Cerebellar cortex (tissue), 1 donor: ENCODE data around the gene KCNH8.
"Not testable (repeated sequence)": the region's sequence is repeated elsewhere in the genome, so short reads cannot be mapped to it uniquely, and the experiment has no call there.

Source experiments
- DNase-seq: peaks from one replicate; pipeline ENCODE4 v3.0.0-alpha.2; 2015; ENCODE audit warnings: low spot score

The KCNH8 gene

GRCh38 chr3:19173945-19174344, 25.6 kb downstream of the KCNH8 start:
- DNase-seq, result no peak

GRCh38 chr3:19183584-19183983, 35.3 kb downstream of the KCNH8 start:
- no peak for DNase-seq

GRCh38 chr3:19190126-19190525, 41.8 kb downstream of the KCNH8 start:
- no peak for DNase-seq

DNA sequence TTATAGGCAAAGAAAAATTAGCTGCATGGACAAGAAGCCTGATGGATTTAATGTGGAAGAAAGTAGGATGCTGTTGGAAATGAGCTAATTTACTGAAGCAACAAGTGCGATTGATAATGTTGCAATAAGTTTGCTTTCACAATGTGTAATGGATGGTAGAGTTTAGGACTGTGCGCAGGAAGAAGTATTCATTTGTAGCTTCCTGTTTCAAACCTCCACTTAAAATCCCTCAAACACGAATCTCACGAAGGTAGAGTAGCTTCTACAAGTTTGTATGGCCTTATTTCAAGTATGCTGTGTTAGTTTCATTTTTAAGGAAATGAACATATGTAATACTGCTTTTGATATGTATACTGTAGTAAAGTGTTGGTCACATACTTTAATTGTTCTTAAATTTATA, 42.3 kb downstream of the KCNH8 start:
- no peak for DNase-seq

DNA sequence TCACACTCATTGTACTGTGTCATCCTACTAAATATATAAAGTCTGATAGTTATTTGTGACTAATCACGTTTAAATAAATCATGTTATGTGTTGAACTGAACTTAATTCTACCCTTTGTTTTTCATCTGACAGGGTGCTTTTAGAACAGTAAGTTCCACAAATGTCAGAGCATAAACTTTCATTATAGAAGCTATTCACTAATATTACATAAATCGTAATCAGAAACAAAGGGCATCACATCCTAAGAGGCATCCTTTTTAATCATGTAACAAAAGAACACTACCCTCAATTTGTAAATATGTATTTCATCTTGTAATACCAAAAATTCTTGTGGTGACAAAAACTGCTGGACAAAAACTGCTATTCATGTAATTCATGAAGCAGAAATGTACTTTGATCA, 50.8 kb downstream of the KCNH8 start:
- no peak for DNase-seq

- no peak for DNase-seq
These were observed 54.0 kb downstream of the KCNH8 start for GRCh38 chr3:19202303-19202702.

- no peak for DNase-seq
These were observed 54.4 kb downstream of the KCNH8 start for GRCh38 chr3:19202754-19203153.

DNA sequence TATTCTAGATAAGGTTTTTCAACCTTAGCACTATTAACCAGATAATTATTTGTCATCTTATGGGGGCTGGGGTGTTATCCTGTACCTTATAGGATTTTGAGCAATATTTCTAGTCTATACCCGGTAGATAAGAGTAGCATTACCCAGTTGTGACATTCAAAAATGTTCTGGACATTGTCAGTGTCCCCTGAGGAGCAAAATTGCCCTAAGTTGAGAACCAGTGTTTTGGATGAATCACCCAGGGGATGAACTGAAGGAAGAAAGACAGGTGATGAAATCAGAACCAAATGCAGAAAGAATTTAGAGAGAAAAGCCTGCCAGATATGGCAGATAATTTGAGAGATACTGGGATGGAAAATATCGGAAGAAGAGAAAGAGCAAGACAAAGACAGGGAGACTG, 58.2 kb downstream of the KCNH8 start:
- DNase-seq, result no peak

DNA sequence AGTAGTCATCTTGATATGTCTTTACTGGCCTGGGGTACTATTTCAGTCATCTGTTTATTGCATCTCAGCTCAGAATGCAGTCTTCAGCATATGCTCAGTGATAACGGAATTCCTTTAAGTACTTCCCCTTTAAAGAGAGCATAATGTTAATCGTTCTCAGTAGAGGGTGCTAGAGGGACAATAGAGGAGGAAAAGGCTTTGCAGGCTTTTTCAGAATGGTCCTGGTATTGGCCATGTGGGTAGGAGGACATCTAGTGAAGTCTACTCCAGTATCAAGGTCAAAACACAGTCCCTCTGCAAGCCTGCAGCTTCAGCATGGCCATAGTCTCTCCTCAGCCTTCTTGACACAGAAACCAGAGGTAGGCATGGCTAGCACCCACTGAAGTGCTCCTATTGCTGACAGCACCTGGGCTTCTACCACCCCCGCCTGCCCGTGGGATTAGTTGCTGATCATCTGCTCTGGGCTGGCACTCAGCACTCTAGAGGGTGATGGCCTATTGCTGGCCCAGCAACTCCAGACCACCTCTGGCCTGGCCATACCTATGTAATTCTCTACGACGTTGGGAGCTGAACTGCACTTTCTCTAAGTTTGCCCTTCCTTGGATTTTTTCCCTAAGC, 65.4 kb downstream of the KCNH8 start:
- no peak for DNase-seq

GRCh38 chr3:19215427-19215826, 67.1 kb downstream of the KCNH8 start:
- no peak for DNase-seq

DNA sequence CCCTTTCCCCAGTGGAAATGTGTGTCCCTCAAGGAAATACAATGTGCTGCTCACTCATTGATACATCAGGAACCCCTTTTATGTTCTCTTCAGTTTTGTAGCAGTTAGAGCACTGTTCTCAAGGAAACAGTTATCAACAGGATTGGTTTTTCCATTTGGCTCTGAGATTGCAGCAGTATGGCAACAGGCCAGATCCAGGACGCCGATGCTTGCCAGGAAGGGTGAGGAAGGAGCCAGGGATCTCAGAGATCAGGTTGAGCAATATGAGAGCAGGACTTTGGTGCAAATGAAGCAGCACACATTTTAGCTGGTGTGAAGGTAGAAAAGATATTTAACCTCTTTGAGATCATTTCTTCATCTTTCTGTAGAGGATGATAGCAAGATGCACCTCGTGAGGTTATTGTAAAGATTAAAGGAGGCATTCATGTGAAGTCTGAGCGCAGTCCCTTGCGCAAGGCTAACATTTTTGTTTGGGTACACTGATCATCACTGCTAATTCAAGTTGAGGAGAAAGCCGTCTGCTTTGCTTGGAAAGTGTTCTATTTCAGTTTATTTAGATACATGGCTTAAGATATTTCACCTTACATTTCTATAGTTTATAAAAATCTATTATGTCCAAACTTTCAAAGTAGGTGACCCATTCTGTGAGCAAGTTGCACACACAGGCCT, 68.5 kb downstream of the KCNH8 start:
- peak; percentile 57 for DNase-seq

DNA sequence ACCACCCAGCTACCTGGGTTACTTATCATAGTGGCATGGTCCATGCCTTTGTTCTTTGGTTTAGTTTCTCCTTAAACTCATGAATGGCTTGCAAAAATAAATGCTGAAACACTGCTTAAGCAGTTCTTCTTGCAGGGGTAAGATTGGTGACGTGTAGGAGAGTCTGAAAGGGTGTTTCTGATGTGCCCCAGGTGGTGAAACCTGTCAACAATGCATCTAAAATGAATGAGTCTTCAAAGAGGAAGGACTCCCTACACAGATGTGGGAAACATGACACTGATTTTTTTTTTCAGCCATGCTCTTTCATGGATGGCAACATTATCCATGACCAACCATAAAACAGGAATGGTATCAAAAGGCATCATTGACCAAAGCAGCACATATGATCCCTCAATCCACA, 72.0 kb downstream of the KCNH8 start:
- no peak for DNase-seq

DNA sequence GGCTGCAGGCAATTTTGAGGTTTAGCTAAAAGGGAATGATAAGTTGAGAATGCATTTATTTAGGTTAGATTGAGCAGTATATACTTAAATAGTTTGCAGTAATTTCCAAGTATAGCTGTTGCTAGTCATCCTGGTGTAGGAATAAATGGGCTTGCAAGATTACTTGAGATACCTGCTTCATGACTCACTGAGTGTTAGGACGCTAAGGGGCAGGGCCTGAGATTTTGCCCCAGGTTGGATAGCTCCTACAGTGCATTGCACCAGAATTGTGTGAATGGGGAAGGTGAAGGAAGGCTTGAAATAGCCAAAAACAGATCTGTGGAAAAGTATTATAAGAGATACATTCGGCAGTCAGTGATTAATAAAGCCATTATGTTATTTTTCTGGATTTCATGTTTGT, 72.8 kb downstream of the KCNH8 start:
- DNase-seq, result no peak

DNA sequence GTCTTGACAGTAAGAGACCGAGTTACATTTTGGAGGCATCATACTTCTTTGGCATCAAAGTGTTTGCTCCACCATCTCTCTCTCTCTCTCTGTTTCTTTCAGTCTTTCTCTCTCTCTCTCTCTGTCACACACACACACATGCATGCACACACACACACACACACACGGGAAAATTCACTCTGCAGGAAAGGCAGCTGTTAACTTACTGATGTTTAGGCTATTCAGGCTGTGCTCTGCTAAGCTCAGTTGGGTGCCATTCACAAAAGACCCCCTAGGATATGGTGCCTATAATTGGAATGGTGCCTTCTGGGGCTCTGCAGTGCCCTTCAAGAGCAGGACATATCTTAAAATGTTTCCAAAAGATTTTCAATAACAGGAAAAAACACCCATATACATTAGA, 78.2 kb downstream of the KCNH8 start:
- no peak for DNase-seq

- DNase-seq, result no peak
These were observed 79.9 kb downstream of the KCNH8 start for GRCh38 chr3:19228167-19228566.

DNA sequence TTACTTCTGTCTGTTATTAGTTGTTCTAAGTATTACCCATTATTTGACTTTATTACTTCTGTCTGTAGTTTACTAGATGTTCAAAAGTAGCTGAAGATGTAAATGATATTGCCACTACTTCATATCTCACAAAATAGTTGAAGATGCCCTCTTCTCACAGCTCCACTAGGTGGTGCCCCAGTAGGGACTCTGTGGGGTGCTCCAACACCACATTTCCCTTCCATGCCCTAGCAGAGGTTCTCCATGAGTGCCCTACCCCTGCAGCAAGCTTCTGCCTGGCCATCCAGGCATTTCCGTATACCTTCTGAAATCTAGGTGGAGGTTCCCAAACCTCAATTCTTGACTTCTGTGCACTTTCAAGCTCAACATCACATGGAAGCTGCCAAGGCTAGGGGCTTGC, 80.8 kb downstream of the KCNH8 start:
- DNase-seq, result no peak

- not testable (repeated sequence) for DNase-seq
These were observed 81.6 kb downstream of the KCNH8 start for GRCh38 chr3:19229881-19230280.

- no peak for DNase-seq
These were observed 83.6 kb downstream of the KCNH8 start for GRCh38 chr3:19231792-19232461.

DNA sequence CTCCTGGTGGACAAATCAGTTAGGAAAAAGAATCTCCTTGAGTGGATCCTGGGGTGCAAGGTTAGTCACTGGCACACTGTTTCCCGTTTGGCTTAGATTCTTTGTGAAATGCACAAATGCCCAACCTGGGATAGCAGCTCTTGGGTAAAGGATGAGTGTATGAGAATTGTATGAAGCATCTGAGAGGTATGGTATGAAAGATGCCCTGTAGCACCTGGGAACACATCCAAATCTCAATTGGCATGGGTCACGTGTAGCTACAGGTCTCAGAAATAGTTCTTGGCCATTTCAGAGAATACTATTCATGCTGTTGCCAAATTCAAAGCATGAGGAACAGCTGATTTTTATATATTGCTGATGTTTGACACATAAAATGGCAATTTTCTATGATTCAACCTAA, 84.3 kb downstream of the KCNH8 start:
- no peak for DNase-seq

- DNase-seq, result not testable (repeated sequence)
These were observed 85.8 kb downstream of the KCNH8 start for GRCh38 chr3:19233882-19234784.

DNA sequence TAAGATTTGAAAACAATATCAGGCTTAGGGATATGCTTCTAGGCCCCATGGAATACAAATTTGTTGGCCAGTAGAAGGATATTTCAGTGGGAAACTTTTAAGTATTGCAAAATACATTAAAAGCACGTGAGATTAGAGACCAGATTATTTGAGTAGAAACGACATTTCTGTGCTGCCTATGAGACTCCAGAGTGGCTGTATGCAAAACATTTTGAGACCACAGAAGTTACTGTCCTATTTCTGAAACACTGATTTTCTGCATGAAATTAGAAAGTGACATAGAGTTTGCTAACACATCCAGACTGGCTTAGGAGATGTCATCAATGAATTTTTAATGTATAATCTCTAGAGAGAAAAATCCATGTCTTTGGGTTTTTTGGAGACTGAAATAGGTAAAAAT, 99.8 kb downstream of the KCNH8 start:
- DNase-seq, result no peak

GRCh38 chr3:19248767-19249166, 100.5 kb downstream of the KCNH8 start:
- no peak for DNase-seq
